CD4-positive, alpha-beta T cell treated with Interleukin-1 beta for 1 hour (primary cell): ENCODE results near the gene HOXD3.

Source experiments
- DNase-seq, 2 donors: peaks; one replicate each; pipeline ENCODE4 v3.0.0-alpha.2; 2020 to 2022

The HOXD3 gene

DNA sequence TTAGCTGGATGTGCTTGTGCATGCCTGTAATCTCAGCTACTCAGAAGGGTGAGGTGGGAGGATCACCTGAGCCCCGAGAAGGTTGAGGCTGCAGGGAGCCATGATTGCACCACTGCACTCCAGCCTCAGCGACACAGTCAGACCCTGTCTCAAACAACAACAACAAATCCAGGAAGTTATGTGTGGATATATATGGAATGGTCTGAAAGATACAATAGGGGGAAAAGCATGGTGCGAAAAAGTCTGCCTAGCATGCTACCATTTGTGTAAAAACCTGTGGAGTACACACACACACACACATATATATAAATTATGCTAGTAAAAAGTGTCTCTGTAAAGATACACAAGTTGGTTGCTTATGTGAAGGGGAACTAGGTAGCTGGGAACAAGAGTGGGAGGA lies 24.4 kb downstream of the HOXD3 start:
- DNase-seq = no peak

DNA sequence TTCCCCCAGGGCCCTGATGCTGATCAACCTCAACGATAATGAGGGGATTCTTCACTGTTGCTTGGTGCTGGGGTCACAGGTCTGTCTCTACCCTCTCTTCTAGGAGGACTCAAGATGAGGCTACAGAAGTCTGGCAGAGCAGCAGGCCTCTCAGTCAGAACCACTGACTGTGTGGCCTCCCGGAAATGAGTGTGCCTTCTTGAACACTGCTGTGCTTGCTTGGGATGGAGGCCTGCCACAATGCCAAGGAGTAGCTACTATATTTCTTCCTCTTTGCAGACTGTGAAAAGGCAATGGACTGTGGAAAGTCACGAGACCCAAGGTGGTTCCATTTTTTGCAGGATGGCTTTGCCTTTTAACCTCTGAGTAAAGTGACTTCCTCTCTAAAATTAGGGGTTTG lies 25.6 kb downstream of the HOXD3 start:
- DNase-seq = no peak

DNA sequence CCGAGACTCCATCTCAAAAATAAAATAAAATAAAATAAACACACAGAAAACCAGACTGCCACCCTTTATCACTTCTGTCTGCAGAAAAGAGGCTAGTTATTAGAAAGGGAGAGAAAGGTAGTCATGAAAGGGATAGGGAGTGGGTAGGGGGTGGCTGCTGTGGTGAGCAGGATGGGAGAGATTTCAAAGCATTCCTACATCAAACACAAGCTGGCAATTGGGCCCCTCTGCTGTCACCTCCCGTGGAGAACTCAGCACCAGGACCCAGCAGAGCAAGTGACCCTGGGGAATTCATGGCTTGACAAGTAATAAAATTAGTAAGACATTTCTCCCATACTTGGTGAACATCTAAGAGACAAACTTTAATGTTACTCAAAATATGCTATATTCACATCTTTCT lies 27.6 kb downstream of the HOXD3 start:
- no peak for DNase-seq

DNA sequence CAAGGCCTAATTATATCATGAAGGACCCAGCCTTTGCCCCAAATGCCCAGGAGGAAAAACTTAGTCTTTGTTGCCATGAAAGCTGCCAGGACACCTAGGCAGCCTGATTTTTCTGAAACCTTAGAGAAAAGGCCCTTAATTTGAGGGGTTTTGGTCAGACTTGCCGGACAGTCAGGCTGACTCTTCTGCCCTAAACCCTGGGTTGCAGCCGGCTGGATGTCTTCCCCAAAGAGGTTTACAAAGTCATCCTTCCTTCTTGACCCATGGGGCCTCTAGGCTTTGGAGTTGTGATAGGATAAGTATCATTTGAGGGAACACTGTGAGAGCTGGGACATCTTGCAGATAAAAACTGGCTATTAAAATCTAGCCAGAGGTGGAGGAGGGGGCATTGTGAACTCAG lies 28.9 kb downstream of the HOXD3 start:
- no peak for DNase-seq

DNA sequence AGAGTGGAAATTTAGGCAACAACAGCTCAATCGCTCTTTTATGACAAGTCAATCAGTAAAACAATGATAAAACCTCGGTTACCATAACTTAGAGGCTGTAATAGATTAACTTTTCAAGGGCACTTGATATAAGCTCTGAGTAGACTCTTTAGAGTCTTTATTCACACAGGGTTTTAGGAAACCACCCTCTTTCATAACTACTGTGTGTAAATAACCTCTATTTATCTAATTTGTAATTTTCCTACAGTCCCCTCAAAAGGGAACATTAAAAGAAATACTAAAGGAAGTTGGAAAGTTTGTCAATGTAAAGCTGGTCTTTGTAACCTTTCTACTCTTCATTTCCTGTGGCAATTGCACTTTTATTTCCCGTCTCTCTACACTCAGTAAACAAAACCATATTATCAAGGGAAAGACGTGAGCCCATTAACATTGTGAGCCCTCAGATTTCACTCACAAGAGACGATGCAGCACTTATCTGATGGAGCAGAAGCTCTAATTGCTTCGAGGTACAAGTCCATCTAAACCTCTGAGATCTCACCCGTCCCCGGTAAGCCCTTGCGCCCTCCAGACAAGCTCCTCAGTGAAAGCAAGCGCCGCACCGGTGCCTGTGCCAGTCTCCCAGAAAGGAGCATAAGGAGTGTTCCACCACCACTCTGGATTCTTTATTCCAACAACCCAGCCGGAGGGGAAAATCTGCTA lies 30.2 kb downstream of the HOXD3 start:
- no peak for DNase-seq

DNA sequence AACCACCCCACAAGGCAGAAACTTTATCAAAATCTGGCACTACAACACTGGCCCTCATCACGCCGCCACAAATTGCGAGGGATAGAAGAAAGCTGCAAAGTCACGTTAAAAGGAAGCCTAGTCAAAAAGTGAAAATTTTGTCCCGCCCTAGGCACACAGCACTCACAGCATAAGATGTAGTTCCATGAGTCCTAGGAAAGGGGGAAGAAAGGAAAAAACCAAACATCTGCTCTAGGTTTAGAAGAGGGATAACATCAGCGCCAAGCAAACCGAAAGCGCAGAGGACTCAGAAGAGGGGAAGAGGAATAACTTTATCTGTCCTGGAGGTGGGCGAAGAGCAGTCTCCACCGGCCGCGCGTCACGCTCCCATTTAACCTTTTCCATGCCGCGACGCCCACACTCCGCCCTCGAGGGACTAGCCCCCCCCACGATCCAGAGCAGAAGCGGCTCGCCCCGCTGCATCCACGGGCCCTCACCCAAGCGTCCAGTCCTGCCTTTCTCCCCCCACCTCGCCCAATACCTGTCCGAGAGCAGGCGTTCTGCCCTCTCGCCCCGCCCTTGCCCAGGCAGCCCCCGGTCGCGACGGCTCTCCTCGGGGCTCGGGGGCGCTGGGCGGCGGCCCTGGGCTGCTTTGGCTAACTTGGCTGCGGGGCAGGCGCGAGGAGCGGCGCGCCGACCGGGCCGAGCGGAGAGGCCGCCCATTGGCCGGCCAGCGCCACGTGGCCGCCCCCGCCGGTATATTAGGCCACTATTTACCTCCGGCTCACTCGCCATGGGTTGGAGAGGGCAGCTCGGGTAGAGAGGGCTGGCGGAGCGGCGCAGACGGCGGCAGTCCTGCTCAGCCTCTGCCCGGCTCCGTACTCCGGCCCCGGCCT lies 31.0 kb downstream of the HOXD3 start, which contains the start of gene HOXD1:
Gene HOXD1 (plus strand): TSS at position 770 of the 875 bp plus-strand sequence. CDS start 134 bp downstream, outside the sequence.
- DNase-seq = no peak

DNA sequence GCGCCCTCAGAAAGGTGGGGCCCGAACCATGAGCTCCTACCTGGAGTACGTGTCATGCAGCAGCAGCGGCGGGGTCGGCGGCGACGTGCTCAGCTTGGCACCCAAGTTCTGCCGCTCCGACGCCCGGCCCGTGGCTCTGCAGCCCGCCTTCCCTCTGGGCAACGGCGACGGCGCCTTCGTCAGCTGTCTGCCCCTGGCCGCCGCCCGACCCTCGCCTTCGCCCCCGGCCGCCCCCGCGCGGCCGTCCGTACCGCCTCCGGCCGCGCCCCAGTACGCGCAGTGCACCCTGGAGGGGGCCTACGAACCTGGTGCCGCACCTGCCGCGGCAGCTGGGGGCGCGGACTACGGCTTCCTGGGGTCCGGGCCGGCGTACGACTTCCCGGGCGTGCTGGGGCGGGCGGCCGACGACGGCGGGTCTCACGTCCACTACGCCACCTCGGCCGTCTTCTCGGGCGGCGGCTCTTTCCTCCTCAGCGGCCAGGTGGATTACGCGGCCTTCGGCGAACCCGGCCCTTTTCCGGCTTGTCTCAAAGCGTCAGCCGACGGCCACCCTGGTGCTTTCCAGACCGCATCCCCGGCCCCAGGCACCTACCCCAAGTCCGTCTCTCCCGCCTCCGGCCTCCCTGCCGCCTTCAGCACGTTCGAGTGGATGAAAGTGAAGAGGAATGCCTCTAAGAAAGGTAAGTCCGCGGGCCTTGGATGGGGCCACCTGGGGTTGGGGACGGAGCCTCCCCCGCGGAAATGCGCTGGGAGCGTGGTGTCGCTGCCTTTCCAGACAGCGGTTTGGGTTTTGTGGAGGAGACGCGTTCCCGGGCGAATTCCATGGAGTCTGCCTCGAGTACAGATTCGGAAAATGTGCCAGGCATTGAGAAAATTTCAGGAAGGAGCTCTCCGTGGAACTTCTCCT lies 31.9 kb downstream of the HOXD3 start:
- no peak for DNase-seq

DNA sequence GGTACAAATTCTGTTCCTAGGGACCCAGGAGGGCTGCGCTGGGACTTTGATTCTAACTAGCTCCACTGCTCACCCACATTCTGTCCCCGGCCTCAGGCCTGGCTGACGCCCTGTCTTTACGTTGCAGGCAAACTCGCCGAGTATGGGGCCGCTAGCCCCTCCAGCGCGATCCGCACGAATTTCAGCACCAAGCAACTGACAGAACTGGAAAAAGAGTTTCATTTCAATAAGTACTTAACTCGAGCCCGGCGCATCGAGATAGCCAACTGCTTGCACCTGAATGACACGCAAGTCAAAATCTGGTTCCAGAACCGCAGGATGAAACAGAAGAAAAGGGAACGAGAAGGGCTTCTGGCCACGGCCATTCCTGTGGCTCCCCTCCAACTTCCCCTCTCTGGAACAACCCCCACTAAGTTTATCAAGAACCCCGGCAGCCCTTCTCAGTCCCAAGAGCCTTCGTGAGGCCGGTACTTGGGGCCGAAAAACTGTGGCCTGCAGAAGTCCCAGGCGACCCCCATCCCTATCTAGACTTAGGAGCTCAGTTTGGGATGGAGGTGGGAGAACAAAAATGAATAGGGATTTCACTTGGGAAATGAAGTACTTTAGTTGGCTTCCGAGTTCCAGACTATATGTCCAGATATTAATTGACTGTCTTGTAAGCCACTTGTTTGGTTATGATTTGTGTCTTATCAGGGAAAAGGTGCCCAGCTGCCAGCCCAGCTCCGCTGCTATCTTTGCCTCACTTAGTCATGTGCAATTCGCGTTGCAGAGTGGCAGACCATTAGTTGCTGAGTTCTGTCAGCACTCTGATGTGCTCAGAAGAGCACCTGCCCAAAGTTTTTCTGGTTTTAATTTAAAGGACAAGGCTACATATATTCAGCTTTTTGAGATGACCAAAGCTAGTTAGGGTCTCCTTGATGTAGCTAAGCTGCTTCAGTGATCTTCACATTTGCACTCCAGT lies 32.9 kb downstream of the HOXD3 start:
- no peak for DNase-seq

DNA sequence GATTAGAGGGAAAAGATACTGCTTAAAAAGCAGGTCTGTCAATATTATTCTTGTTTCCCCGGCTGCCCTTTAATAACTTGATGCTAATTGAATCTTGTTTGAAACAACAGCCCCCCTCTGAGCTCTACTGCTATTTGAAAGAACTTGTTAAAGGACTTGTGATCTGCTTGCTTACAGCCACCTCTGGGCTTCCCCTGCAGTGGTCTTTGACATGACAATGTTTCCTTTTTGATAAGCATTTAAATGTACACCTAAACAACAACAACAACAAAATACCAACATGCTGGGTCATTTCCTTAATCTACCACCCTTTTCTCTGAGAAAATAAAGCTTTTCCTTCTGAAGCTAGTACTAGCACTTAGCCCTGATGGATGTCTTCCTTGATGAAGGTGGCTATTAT lies 35.2 kb downstream of the HOXD3 start:
- no peak for DNase-seq

DNA sequence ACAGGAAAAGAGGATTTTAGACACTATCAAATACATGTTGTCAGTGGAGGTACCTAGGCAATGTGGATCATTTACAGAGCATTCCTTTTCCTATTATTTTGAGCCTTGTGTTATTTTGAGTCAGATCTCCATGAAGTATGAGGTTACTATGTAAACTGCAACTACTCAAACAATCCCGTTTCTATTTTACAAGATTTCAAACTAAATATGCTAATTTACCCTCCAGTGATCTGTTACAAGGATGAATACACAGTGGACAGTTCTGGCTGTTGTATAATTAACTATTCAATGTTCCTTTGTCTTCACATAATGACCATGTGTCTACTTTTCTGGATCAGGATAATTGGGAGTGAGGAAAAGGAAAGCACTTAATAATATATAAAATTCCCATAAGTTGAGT lies 35.9 kb downstream of the HOXD3 start:
- no peak for DNase-seq

DNA sequence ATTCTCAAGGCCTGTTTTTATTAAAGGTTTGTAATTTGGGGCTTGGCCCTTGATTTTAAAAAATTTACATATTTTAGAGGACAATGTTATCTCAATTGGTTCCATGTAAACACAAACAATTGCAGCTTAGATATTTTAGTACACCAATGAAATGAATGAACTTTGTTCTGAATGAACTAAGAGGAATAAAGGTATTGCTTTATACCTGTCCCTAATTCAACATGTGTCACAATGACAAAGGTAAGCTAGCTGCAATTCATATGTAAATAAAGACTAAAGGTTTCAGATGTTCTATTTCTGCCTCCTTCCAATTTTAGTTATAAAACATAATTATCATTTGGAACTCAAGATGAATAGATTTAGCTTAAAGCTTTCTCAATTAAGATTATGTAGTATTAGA lies 42.8 kb downstream of the HOXD3 start:
- no peak for DNase-seq

DNA sequence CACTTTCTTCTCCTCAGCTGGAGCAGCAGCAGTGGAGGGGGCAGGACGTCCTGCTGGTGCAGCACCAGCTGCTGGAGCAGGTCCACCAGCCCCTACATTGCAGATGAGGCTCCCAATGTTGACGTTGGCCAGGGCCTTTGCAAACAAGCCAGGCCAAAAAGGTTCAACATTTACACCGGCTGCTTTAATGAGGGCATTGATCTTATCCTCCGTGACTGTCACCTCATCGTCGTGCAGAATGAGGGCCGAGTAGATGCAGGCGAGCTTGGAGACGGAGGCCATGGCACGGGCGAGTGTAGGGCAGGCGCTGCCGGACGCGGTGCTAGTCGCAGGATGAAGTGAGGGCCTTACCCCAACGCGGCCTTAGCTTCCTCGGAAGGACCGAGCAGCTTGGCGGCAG lies 43.9 kb downstream of the HOXD3 start:
- no peak for DNase-seq

DNA sequence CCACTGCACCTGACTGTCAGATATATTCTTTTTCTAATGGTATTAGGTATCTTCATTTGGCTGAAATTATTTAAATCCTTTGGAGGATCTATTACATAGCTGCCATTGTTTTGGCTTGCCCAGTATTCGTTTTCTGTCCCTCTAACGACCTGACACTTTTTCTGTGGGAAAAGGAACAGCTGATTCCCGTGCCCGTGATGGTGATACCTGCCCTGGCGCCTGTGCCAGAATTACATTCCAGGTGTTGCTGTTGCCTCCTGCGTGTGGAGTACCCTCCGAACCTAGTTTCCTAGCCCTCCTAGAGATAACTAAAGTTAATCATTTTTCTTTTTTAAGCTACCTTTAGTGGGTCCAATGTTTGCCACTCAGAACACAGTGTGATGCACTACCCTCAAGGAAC lies 45.4 kb downstream of the HOXD3 start:
- DNase-seq = no peak

DNA sequence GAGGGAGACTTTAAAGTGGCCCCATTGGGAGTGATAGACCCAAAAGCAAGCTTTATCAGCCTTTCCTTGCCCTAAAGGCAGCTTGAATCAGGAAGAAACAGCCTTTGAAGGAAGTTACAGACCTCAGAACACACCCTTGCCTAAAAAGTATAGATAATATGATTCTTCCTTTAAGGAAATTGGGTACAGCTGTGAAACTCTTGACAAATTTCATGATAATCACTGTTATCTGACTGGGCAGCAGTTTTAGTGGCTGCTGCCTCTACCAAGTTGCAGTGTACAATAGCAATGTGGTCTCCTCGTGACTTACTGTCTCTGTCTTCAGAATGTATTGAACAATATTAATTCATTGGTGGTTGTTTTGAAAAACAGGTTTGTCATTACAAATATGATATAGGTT lies 48.0 kb downstream of the HOXD3 start:
- no peak for DNase-seq

DNA sequence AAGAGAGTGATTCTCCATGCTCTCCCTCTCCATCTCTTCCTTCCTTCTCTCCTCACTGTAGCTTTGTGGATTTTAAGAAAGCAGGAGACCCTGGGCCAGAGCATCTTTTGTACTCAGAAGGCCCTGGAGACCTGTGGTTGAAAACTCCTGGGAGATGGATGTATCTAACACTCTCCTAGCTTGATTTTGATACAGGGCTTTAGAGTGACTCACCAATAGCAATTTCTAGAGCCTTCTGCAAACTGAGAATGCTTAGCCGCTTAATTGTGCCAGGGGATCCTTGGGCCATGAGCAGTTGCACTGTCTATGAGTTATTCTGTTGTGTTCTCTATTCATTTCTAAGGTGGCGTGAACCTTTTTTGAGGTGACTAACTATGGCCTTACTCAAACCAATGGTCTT lies 49.0 kb downstream of the HOXD3 start:
- no peak for DNase-seq

DNA sequence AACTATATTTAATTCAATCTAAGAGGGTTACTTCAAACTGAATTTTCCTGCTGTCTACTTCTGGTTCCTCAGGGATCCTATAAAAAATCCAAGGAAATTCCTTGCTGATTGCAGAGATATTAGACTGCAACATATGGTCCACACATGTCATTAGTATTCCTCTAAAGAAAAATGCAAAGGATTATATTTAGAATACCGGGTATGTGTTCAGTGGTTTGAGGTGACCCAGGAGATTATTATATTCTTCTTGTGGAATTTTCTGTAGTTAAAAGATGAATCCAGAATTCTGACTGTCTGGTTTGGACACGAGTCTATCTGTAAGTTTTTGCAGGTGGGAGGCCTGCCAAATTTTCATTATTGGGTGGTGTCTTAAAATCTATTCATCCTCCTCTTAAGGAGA lies 49.6 kb downstream of the HOXD3 start:
- DNase-seq = no peak

DNA sequence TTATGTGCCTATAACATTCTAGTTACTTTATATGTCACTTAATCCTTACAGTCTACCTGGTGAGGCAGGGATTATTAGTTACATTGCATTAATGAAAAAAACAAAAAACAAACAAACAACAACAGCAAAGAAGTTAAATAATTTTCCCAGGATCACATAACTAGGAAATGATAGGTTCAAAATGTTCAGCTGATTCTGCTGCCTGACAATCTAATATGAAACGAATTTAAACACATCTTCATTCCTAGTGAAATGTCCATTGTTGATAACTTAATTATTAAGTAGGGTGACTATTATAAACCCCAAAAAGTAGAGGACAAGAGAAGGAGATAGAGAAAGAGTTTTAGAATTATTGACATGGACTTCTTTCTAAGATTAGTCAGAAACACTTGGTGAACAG lies 54.0 kb downstream of the HOXD3 start:
- DNase-seq = no peak

DNA sequence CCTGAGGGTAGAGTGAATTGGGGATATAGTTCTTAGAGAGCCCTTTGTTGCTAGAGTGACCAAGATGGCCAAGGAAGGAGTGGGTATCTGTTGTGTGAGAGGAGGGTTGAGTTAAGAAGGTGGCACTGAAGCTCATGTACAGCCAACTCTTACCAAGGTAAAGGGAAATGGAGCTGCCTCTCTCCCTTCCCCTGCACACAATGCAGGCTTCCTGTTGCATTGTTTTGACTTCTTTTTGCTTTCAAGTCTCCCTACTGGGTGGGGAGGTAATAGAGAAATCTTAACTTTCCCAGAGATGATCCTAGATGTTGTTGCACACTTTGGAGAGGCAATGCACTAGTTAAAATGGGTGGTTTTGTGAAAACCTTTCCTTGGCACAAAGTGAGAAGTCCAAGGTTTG lies 55.2 kb downstream of the HOXD3 start:
- DNase-seq = no peak

DNA sequence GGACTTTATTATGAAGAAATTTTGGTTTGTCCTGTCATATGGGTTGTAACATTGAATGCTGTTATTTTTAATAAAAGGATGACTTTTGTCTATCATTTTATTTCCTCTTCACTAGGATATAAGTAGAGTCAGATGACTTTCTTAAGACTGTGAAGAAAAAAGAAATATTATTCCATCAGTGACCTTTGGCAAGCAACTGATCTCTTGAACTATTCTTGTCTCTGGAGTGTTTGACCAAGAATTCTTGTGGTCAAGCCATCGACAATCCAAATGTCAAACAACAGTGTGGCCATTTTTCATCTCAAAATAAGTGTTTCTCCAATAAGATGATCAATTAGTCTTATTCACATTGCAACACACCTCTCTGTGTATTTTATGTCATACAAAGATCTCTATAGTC lies 56.3 kb downstream of the HOXD3 start:
- no peak for DNase-seq
